ENCODE results near the gene EIF4A2. TPM values are rescaled to one million over a fixed set of nuclear protein-coding genes. Genes with fewer than 3 reads are reported as not detected.

The EIF4A2 gene
- total and polyA plus RNA-seq, 2 of the 13 experiments (the other 11 are each of a cell fraction or from before 2014, with no cell fraction given): 480 to 596 TPM

DNA sequence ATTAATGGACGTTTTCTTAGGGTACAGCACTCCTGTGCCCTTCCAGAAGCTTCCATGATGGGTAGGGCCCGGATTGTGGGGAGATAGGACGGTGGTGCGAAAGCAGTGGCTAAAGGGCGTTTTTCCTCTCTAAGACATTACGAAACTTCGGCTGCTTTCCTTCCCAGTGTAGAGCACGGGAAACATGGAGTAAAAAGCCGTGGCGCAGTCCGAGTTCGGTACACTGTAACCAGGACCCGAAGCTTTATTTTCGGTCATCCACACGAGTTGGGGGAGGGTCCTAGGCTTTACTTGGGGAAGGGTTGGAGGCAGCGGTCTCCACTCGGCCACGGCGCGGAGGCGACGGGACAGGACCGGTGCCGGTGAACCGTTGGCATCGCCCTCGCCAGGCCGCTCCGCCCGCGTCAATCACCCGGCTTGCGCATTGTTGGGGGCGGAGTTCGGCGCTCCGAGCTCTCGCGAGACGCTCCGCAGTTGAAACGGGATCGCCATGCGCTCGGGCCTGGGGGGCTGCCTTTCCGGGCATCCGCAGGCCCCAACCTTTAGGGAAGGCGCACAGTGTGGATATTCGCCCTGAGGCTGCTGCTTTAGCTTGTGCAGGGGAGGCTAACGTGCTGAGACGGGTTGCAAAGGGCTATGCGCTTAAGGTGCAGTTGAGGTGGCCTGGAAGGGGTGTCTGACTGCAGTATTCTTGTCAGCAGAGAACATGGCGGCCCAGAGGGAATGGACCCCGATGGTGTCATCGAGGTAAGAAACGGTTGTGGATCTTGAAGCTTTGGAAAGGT is 546 bp downstream of the EIF4A2 start (continued):
- TF ChIP-seq RXRA (CRISPR knock-in tag; IDR thresholded peaks at IDR 0.05) (no peak; the same call in 1 of the 2 replicates), FOXA3 (CRISPR knock-in tag; IDR thresholded peaks at IDR 0.05) (peak; percentile 31; the same call in 1 of the 2 replicates), ZNF34 (CRISPR knock-in tag; IDR thresholded peaks at IDR 0.05; ENCODE audit: borderline replicate concordance) (peak; percentile 92; the same call in 1 of the 2 replicates), ZFY (CRISPR knock-in tag; IDR thresholded peaks at IDR 0.05) (peak; percentile 84), MEIS2 (CRISPR knock-in tag; IDR thresholded peaks at IDR 0.05) (0 out of 2 replicates have a peak, but pooled peaks have one; percentile 28)

GRCh38 chr3:186784820-186785494 is 1.6 kb downstream of the EIF4A2 start:
- no peak overlapping the region for H2AFZ ChIP-seq (ENCODE audit: low read length)
- H3K27me3 ChIP-seq (ENCODE audit: control insufficient read depth in 1 of 2, insufficient read depth in 2 of 2, low read length in 2 of 2): no peaks in the 10 kb centered on the region; a peak in 1 of 5 replicates
- in situ Hi-C loops (cut with HindIII; ENCODE audit: extremely low pct_ligation_motif_present, low pct_unique_long_range_greater_than_20kb) (no loop called here), intact Hi-C loops (cut with micrococcal nuclease; ENCODE audit: unreplicated experiment) (no loop called here)
- H3K9ac ChIP-seq (ENCODE audit: insufficient read depth, low read depth, low read length): peak overlapping the region; percentile 100
- peak overlapping the region; percentile 82 for H3K4me2 ChIP-seq (ENCODE audit: low read depth, low read length)
- peaks cover 43% of the 10 kb centered on the region for H3K4me1 ChIP-seq (ENCODE audit: insufficient read depth, low read length)
- ChIA-PET POLR2A (interaction anchor here (1.1 to 3.6 kb wide), 9 partner anchors 24 to 255 kb away, joined by 3 to 26 read pairs (median 5); partner anchors contain the start of gene DNAJB11), CTCF (ENCODE audit: low intra/inter-chr PET ratio, low total read pairs) (no interaction called here)
- no TSS peak for BruUV-seq (replicated peaks)
- ATAC-seq: no peak
- no peaks in the 10 kb centered on the region for H3K9me3 ChIP-seq (ENCODE audit: low read length)
- H3K4me3 ChIP-seq (replicated peaks in 1 of 3; ENCODE audit: insufficient read depth in 1 of 3, low read depth in 2 of 3, low read length in 3 of 3): peak overlapping the region; percentile 91 to 98 (median 95); a peak in 5 of 6 replicates
- H3K79me2 ChIP-seq (ENCODE audit: insufficient read depth, low read length): peaks cover 35% of the 10 kb centered on the region
- H3K36me3 ChIP-seq (replicated peaks in 1 of 2; ENCODE audit: control insufficient read depth in 1 of 2, insufficient read depth in 2 of 2, low read length in 2 of 2): peaks cover 17 to 52% of the 10 kb centered on the region in 2 experiments
- H4K20me1 ChIP-seq (ENCODE audit: insufficient read depth, low read length): peaks cover 63% of the 10 kb centered on the region
- no peak for FAIRE-seq
- DNase-seq (ENCODE audit: low spot score): no peak
- H3K27ac ChIP-seq (ENCODE audit: extremely low read length, insufficient read depth, low read length): peak overlapping the region; percentile 99
- WGBS (ENCODE audit: low lambda C conversion rate): 6% methylated on average over 7 of the region's 7 CpGs
- TF ChIP-seq HNF4G (IDR thresholded peaks at IDR 0.05; ENCODE audit: borderline replicate concordance, low read depth, low read length): no peak
- no peak for TF ChIP-seq HNF4G (CRISPR knock-in tag; IDR thresholded peaks at IDR 0.05; ENCODE audit: borderline replicate concordance, low read depth)
- no peak for TF ChIP-seq ZNF232 (CRISPR knock-in tag; IDR thresholded peaks at IDR 0.05; ENCODE audit: borderline replicate concordance)
- TF ChIP-seq ZBTB8A (CRISPR knock-in tag; IDR thresholded peaks at IDR 0.05; ENCODE audit: borderline replicate concordance, low read depth): no peak
- TF ChIP-seq, protein P1, sequence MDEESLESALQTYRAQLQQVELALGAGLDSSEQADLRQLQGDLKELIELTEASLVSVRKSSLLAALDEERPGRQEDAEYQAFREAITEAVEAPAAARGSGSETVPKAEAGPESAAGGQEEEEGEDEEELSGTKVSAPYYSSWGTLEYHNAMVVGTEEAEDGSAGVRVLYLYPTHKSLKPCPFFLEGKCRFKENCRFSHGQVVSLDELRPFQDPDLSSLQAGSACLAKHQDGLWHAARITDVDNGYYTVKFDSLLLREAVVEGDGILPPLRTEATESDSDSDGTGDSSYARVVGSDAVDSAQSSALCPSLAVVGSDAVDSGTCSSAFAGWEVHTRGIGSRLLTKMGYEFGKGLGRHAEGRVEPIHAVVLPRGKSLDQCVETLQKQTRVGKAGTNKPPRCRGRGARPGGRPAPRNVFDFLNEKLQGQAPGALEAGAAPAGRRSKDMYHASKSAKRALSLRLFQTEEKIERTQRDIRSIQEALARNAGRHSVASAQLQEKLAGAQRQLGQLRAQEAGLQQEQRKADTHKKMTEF (CRISPR knock-in tag; IDR thresholded peaks at IDR 0.05): no peak
- no peak for TF ChIP-seq MTF1 (CRISPR knock-in tag; IDR thresholded peaks at IDR 0.05)
- TF ChIP-seq, protein P2, sequence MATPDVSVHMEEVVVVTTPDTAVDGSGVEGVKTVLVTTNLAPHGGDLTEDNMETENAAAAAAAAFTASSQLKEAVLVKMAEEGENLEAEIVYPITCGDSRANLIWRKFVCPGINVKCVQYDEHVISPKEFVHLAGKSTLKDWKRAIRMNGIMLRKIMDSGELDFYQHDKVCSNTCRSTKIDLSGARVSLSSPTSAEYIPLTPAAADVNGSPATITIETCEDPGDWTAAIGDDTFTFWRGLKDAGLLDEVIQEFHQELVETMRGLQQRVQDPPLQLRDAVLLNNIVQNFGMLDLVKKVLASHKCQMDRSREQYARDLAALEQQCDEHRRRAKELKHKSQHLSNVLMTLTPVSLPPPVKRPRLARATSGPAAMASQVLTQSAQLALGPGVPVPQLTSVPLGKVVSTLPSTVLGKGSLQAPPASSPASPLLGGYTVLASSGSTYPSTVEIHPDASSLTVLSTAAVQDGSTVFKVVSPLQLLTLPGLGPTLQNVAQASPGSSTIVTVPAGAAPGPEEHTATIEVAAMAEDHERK (CRISPR knock-in tag; IDR thresholded peaks at IDR 0.05; ENCODE audit: low read depth): no peak
- peak; percentile 85 for TF ChIP-seq RBFOX2 (IDR thresholded peaks at IDR 0.05; ENCODE audit: low read depth, low read length)
